NCI-H2196 treated with DMSO at 0.1 percent for 48 hours (cell line): Measurements from ENCODE around the gene AURKAIP1.
"Not testable (repeated sequence)": the region's sequence is repeated elsewhere in the genome, so short reads cannot be mapped to it uniquely, and the experiment has no call there.

Experiments used
- DNase-seq: peaks from one replicate; lab custom pipeline; 2025; ENCODE audit not compliant: unreplicated experiment; lab: John Stamatoyannopoulos, UW

AURKAIP1 gene

GRCh38 chr1:1387098-1388077 is 12.4 kb upstream of the AURKAIP1 start:
- no peak for DNase-seq

GRCh38 chr1:1385931-1386330 is 10.9 kb upstream of the AURKAIP1 start:
- no peak for DNase-seq

- not testable (repeated sequence) for DNase-seq
These were observed 10.3 kb upstream of the AURKAIP1 start for GRCh38 chr1:1385339-1385738.

- DNase-seq, result no peak
These were observed 6.3 kb upstream of the AURKAIP1 start for GRCh38 chr1:1381294-1381693.

GRCh38 chr1:1380860-1381259 is 5.9 kb upstream of the AURKAIP1 start:
- no peak for DNase-seq

- no peak for DNase-seq
These were observed 2.7 kb upstream of the AURKAIP1 start for GRCh38 chr1:1377540-1378205.

GRCh38 chr1:1376551-1377226 is 1.7 kb upstream of the AURKAIP1 start:
- DNase-seq, result no peak

GRCh38 chr1:1374589-1374928 is 448 bp downstream of the AURKAIP1 start:
- no peak for DNase-seq

- no peak for DNase-seq
These were observed 1.0 kb downstream of the AURKAIP1 start for GRCh38 chr1:1373815-1374588.

- no peak for DNase-seq
These were observed 1.8 kb downstream of the AURKAIP1 start for GRCh38 chr1:1373051-1373814.

GRCh38 chr1:1371746-1372711 is 3.0 kb downstream of the AURKAIP1 start:
- DNase-seq, result peak; percentile 89

GRCh38 chr1:1371364-1371745 is 3.7 kb downstream of the AURKAIP1 start:
- DNase-seq, result no peak

- no peak for DNase-seq
These were observed 4.2 kb downstream of the AURKAIP1 start for GRCh38 chr1:1370771-1371300.

- DNase-seq, result not testable (repeated sequence)
These were observed 4.9 kb downstream of the AURKAIP1 start for GRCh38 chr1:1370094-1370493.

GRCh38 chr1:1367315-1367714 is 7.7 kb downstream of the AURKAIP1 start:
- no peak for DNase-seq

GRCh38 chr1:1366699-1367066 is 8.3 kb downstream of the AURKAIP1 start:
- DNase-seq, result no peak

- no peak for DNase-seq
These were observed 8.9 kb downstream of the AURKAIP1 start for GRCh38 chr1:1365875-1366698.

- DNase-seq, result no peak
These were observed 10.7 kb downstream of the AURKAIP1 start for GRCh38 chr1:1364266-1364665.
